ENCODE measurements around the gene SLC2A5.

DNA sequence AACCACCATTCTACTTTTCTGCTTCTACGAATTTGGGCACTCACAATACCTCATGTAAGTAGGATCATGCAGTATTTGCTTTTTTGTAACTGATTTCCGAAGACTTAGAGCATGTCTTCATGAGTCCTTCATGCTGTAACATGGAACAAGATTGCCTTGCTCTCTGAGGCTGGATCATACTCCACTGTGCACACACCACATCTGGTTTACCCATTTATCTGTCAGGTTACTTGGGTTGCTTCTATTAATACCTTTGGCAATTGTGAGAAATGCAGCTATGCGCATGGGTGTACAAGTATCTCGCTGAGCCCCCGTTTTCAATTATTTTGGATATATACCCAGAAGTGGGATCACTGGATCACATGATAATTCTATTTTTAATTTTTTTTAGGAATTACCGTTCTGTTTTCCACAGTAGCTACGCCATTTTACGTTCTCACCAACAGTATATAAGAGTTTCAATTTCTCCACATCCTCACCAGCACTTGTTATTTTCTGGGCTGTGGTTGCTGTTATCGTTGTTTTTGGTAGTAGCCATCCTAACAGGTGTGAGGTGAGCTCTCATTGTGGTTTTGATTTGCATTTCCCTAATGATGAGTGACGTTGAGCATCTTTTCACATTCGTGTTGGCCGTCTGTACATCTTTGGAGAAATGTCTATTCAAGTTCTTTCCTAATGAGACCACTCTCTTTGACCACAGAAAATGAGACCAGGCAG is 10.7 kb upstream of the SLC2A5 start:
- TF ChIP-seq, protein P1, sequence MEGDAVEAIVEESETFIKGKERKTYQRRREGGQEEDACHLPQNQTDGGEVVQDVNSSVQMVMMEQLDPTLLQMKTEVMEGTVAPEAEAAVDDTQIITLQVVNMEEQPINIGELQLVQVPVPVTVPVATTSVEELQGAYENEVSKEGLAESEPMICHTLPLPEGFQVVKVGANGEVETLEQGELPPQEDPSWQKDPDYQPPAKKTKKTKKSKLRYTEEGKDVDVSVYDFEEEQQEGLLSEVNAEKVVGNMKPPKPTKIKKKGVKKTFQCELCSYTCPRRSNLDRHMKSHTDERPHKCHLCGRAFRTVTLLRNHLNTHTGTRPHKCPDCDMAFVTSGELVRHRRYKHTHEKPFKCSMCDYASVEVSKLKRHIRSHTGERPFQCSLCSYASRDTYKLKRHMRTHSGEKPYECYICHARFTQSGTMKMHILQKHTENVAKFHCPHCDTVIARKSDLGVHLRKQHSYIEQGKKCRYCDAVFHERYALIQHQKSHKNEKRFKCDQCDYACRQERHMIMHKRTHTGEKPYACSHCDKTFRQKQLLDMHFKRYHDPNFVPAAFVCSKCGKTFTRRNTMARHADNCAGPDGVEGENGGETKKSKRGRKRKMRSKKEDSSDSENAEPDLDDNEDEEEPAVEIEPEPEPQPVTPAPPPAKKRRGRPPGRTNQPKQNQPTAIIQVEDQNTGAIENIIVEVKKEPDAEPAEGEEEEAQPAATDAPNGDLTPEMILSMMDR (IDR thresholded peaks at IDR 0.05), result no peak
- no peak for TF ChIP-seq POLR2A (IDR thresholded peaks at IDR 0.05)

Measured in adrenal gland (tissue), 5 donors.